WERI-Rb-1 (cell line): ENCODE measurements around the gene RAD9B.

Source experiments
- DNase-seq: peaks from one replicate; pipeline ENCODE4 v3.0.0-alpha.2; 2020
- H3K27ac ChIP-seq: fragments of 250-450 bp; sonication (Bioruptor Pico); 2 replicates; pipeline ENCODE4 v1.5.1; 2020; ENCODE audit warnings: mild to moderate bottlenecking, moderate library complexity
- H3K27me3 ChIP-seq: fragments of 250-450 bp; sonication (Bioruptor Pico); 2 replicates; pipeline ENCODE4 v1.5.1; 2021; ENCODE audit warnings: mild to moderate bottlenecking, low read depth, moderate library complexity; ENCODE audit not compliant: insufficient read depth, severe bottlenecking
- H3K36me3 ChIP-seq: fragments of 250-450 bp; sonication (Bioruptor Pico); 2 replicates; pipeline ENCODE4 v1.5.1; 2020; ENCODE audit warnings: mild to moderate bottlenecking, moderate library complexity
- H3K4me3 ChIP-seq: 2 replicates; pipeline ENCODE4 v1.5.1; 2011; ENCODE audit warnings: low read depth, mild to moderate bottlenecking, control low read depth, low read length
- H3K9me3 ChIP-seq: fragments of 250-450 bp; sonication (Bioruptor Pico); 2 replicates; pipeline ENCODE4 v1.5.1; 2021; ENCODE audit warnings: mild to moderate bottlenecking, moderate library complexity; ENCODE audit not compliant: severe bottlenecking
- TF ChIP-seq, protein P1 (sequence below): IDR thresholded peaks from 2 replicates; pipeline ENCODE4 v1.5.1; 2011; ENCODE audit warnings: low read depth, mild to moderate bottlenecking, control low read depth, inconsistent platforms, low read length

RAD9B gene

GRCh38 chr12:110466791-110467190 lies 35.3 kb upstream of the RAD9B start:
- Histone ChIP-seq H3K36me3 (peaks cover 26% of the 10 kb centered on the region), H3K27me3 (no peaks in the 10 kb centered on the region), H3K4me3 (peak overlapping the region; percentile 99; the same call in 1 of the 2 replicates), H3K27ac (no peak overlapping the region), H3K9me3 (no peaks in the 10 kb centered on the region)
- DNase-seq: no peak
- TF ChIP-seq, protein P1, sequence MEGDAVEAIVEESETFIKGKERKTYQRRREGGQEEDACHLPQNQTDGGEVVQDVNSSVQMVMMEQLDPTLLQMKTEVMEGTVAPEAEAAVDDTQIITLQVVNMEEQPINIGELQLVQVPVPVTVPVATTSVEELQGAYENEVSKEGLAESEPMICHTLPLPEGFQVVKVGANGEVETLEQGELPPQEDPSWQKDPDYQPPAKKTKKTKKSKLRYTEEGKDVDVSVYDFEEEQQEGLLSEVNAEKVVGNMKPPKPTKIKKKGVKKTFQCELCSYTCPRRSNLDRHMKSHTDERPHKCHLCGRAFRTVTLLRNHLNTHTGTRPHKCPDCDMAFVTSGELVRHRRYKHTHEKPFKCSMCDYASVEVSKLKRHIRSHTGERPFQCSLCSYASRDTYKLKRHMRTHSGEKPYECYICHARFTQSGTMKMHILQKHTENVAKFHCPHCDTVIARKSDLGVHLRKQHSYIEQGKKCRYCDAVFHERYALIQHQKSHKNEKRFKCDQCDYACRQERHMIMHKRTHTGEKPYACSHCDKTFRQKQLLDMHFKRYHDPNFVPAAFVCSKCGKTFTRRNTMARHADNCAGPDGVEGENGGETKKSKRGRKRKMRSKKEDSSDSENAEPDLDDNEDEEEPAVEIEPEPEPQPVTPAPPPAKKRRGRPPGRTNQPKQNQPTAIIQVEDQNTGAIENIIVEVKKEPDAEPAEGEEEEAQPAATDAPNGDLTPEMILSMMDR: no peak

DNA sequence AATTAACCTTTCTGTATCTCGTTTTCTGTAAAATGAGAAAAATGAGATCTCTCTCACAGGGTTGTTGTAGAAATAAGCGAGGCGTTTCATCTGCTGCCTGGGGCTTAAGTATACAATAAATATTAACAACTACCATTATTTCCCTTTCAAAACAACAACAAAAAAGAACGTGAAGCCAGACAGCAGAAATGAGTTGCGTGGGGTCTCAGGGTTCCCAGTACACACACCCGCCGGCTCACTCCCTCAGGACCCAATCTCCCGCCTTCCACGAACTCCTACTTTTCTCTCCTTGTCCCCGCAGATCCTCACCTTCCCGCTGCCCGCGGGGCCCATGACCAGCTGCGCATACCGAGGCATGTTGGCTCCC lies 34.3 kb upstream of the RAD9B start:
- Histone ChIP-seq H3K4me3 (peak overlapping the region; percentile 99), H3K36me3 (peaks cover 19% of the 10 kb centered on the region), H3K27ac (peak overlapping the region; percentile 98), H3K9me3 (no peaks in the 10 kb centered on the region), H3K27me3 (no peaks in the 10 kb centered on the region)
- TF ChIP-seq, protein P1: no peak
- DNase-seq: no peak

DNA sequence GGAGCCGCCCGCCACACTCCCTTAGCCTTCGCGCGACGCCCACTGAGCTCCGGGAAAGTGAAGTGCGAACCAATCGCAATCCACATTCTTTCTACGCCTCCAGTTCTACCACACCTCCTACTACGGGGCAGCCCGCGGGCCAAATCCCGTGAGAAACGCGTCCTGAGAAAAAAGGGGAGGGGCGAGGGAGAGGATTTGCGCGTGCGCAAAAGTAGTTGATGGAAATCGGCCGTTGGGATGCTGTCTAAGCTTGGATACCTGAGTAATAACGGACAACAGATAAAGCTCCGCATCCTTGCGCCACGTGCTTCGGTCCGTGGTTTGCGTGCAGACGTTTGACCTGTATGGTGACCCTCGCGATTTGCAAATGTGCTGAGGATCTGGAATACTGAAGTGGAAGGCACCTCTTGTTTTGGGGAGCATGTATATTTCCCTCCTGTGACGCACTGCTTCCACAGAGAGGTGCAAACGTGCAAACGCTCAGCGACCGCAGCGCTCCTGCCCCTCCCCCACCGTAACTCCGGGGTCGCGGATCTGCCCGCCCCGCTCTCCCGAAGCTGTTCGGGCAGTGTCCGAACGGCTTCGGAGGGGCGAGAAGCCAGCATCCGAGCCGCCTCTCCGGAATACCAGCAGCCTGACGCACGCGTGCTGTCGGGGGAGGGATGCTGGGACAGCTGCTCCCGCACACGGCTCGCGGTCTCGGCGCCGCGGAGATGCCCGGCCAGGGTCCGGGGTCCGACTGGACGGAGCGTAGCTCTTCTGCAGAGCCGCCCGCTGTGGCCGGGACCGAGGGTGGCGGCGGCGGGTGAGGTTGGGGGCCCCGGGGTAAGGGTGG lies 33.7 kb upstream of the RAD9B start, which contains the start of the genes FAM216A and GPN3:
FAM216A (plus strand) TSS at position 632 of the 835 bp plus-strand sequence; CDS start at position 663, 31 bp downstream.
GPN3 (minus strand) TSS at position 44 of the 835 bp plus-strand sequence. CDS start 54 bp downstream, outside the sequence.
- Histone ChIP-seq H3K9me3 (no peaks in the 10 kb centered on the region), H3K27me3 (no peaks in the 10 kb centered on the region), H3K27ac (peak within 1 kb of the TSS; percentile 98), H3K4me3 (peak within 1 kb of the TSS; percentile 99), H3K36me3 (peaks cover 14% of the 10 kb centered on the region)
- TF ChIP-seq, protein P1: no peak
- DNase-seq: peak; percentile 98

DNA sequence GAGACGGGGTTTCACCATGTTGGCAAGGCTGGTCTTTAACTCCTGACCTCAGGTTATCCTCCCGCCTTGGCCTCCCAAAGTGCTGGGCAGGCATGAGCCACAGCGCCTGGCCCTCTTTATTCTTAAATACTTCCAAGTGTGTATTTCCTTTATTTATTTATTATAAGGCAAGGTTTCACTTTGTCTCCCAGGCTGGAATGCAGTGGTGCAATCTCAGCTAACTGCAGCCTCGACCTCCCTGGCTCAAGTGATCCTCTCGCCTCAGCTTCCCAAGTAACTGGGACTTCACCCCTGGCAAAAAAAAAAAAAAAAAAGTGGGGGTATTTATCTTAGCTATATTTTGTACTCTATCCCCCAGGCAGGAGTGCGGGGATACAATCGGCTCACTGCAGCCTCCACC lies 26.7 kb upstream of the RAD9B start:
- DNase-seq: no peak
- no peak overlapping the region for H3K4me3 ChIP-seq
- no peak overlapping the region for H3K27ac ChIP-seq
- no peaks in the 10 kb centered on the region for H3K27me3 ChIP-seq
- H3K9me3 ChIP-seq: no peaks in the 10 kb centered on the region
- TF ChIP-seq, protein P1: no peak
- H3K36me3 ChIP-seq: peaks cover 8% of the 10 kb centered on the region

- DNase-seq: no peak
- Histone ChIP-seq H3K27ac (peak overlapping the region; percentile 14), H3K4me3 (no peak overlapping the region), H3K36me3 (peaks cover 26% of the 10 kb centered on the region), H3K27me3 (no peaks in the 10 kb centered on the region), H3K9me3 (peaks cover 4% of the 10 kb centered on the region)
- TF ChIP-seq, protein P1: no peak
Measured at GRCh38 chr12:110498984-110499706, 3.0 kb upstream of the RAD9B start.
